GM12891 (cell line): ENCODE data around the gene TOGARAM1.

ENCODE experiments used
- PAX5 ChIP-seq: IDR thresholded peaks from 2 replicates; pipeline ENCODE4 v1.6.1; 2011; ENCODE audit warnings: low read length, moderate library complexity, mild to moderate bottlenecking; ENCODE audit not compliant: insufficient read depth, severe bottlenecking
- POLR2A ChIP-seq: IDR thresholded peaks from 2 replicates; pipeline ENCODE4 v1.6.1; 2011; ENCODE audit warnings: low read depth, low read length, control low read depth
- TAF1 ChIP-seq: IDR thresholded peaks from 2 replicates; pipeline ENCODE4 v1.6.1; 2011; ENCODE audit warnings: low read depth, low read length, control low read depth

- TF ChIP-seq POLR2A (no peak), PAX5 (no peak), TAF1 (no peak)
These were observed 108.2 kb downstream of the TOGARAM1 start for GRCh38 chr14:45070215-45070614.
